ENCODE data around the gene SYT1. TPM values are rescaled to one million over a fixed set of nuclear protein-coding genes. Genes with fewer than 3 reads are reported as not detected.

The SYT1 gene
- total RNA-seq, 2 donors from 2014 or later, result 6.1 to 11.5 TPM

- 83% methylated on average over 2 of the region's 2 CpGs for WGBS
- Histone ChIP-seq H3K36me3 (no peaks in the 10 kb centered on the region), H3K4me1 (replicated peaks) (no peaks in the 10 kb centered on the region), H3K27me3 (replicated peaks; ENCODE audit: insufficient read depth) (no peaks in the 10 kb centered on the region), H3K27ac (no peak overlapping the region), H3K9me3 (no peaks in the 10 kb centered on the region), H3K4me3 (no peak overlapping the region)
- no peak for DNase-seq (ENCODE audit: low spot score)
- no peak for TF ChIP-seq CTCF (IDR thresholded peaks at IDR 0.05)
- no peak for TF ChIP-seq POLR2A (IDR thresholded peaks at IDR 0.05)
- no peak for TF ChIP-seq POLR2AphosphoS5 (IDR thresholded peaks at IDR 0.05)
- intact Hi-C loops (cut with DNase I), result no loop called here
These were observed 386.6 kb downstream of the SYT1 start for GRCh38 chr12:79250960-79251755.

GRCh38 chr12:79252358-79253075, 387.9 kb downstream of the SYT1 start:
- intact Hi-C loops (cut with DNase I), result no loop called here
- WGBS, result 88% methylated on average over 4 of the region's 4 CpGs
- H3K27me3 ChIP-seq (replicated peaks; ENCODE audit: insufficient read depth), result no peaks in the 10 kb centered on the region
- H3K4me1 ChIP-seq (replicated peaks), result no peaks in the 10 kb centered on the region
- H3K9me3 ChIP-seq, result no peaks in the 10 kb centered on the region
- TF ChIP-seq POLR2A (IDR thresholded peaks at IDR 0.05), result no peak
- no peak for TF ChIP-seq POLR2AphosphoS5 (IDR thresholded peaks at IDR 0.05)
- TF ChIP-seq CTCF (IDR thresholded peaks at IDR 0.05), result no peak
- no peak overlapping the region for H3K27ac ChIP-seq
- DNase-seq (ENCODE audit: low spot score), result no peak
- no peak overlapping the region for H3K4me3 ChIP-seq
- no peaks in the 10 kb centered on the region for H3K36me3 ChIP-seq

- H3K9me3 ChIP-seq, result no peaks in the 10 kb centered on the region
- TF ChIP-seq POLR2AphosphoS5 (IDR thresholded peaks at IDR 0.05), result no peak
- TF ChIP-seq POLR2A (IDR thresholded peaks at IDR 0.05), result no peak
- no peak for TF ChIP-seq CTCF (IDR thresholded peaks at IDR 0.05)
- H3K36me3 ChIP-seq, result no peaks in the 10 kb centered on the region
- H3K27me3 ChIP-seq (replicated peaks; ENCODE audit: insufficient read depth), result no peaks in the 10 kb centered on the region
- 50% methylated on average over 2 of the region's 2 CpGs for WGBS
- no peak for DNase-seq (ENCODE audit: low spot score)
- no peaks in the 10 kb centered on the region for H3K4me1 ChIP-seq (replicated peaks)
- no peak overlapping the region for H3K4me3 ChIP-seq
- intact Hi-C loops (cut with DNase I), result no loop called here
- H3K27ac ChIP-seq, result no peak overlapping the region
These were observed 390.7 kb downstream of the SYT1 start for GRCh38 chr12:79255288-79255687.

GRCh38 chr12:79260923-79261322, 396.3 kb downstream of the SYT1 start:
- intact Hi-C loops (cut with DNase I), result no loop called here
- 73% methylated on average over 2 of the region's 2 CpGs for WGBS
- no peak overlapping the region for H3K4me3 ChIP-seq
- H3K4me1 ChIP-seq (replicated peaks), result no peaks in the 10 kb centered on the region
- no peaks in the 10 kb centered on the region for H3K27me3 ChIP-seq (replicated peaks; ENCODE audit: insufficient read depth)
- H3K9me3 ChIP-seq, result no peaks in the 10 kb centered on the region
- TF ChIP-seq CTCF (IDR thresholded peaks at IDR 0.05) (no peak), POLR2AphosphoS5 (IDR thresholded peaks at IDR 0.05) (no peak)
- no peaks in the 10 kb centered on the region for H3K36me3 ChIP-seq
- no peak for DNase-seq (ENCODE audit: low spot score)
- no peak overlapping the region for H3K27ac ChIP-seq

Data from prostate gland (tissue), 2 donors.